ENCODE results near the gene SH3BGRL2. TPM values are rescaled to one million over a fixed set of nuclear protein-coding genes. Genes with fewer than 3 reads are reported as not detected.
"Not testable (repeated sequence)": the region's sequence is repeated elsewhere in the genome, so short reads cannot be mapped to it uniquely, and the experiment has no call there.

The SH3BGRL2 gene
- total and polyA plus RNA-seq, 2 of the 4 experiments (the other 2 are of a cell fraction): 2.4 to 5.6 TPM

- no peak overlapping the region for H4K91ac ChIP-seq (ENCODE audit: insufficient read depth, low read depth, low read length)
- no peak overlapping the region for H2AFZ ChIP-seq (replicated peaks; ENCODE audit: low read length, poor library complexity)
- H4K8ac ChIP-seq (ENCODE audit: low read depth in 2 of 2, low read length in 2 of 2): no peak overlapping the region
- no TSS peak for BruUV-seq (replicated peaks)
- no peaks in the 10 kb centered on the region for H3K79me1 ChIP-seq (ENCODE audit: low read depth in 1 of 2, low read length in 2 of 2)
- H3K4me2 ChIP-seq (ENCODE audit: low read depth, low read length): no peak overlapping the region
- ChIA-PET POLR2A (ENCODE audit: unreplicated experiment) (no interaction called here), CTCF (no interaction called here)
- dilution Hi-C loops (cut with HindIII; ENCODE audit: low sequenced_read_pairs, unreplicated experiment) (no loop called here), intact Hi-C loops (cut with micrococcal nuclease) (no loop called here), in situ Hi-C loops (cut with MboI; ENCODE audit: low sequenced_read_pairs) (no loop called here)
- DNase-seq (no peak), ATAC-seq (ENCODE audit: low read depth) (no peak)
- H2AK5ac ChIP-seq (ENCODE audit: low read depth, low read length): no peak overlapping the region
- no peaks in the 10 kb centered on the region for H3K27me3 ChIP-seq (ENCODE audit: control insufficient read depth, insufficient read depth, low read length)
- no peak overlapping the region for H3K27ac ChIP-seq (ENCODE audit: insufficient read depth, low read length)
- no peak overlapping the region for H3K23ac ChIP-seq (ENCODE audit: low read depth, low read length)
- no peak overlapping the region for H3K14ac ChIP-seq (replicated peaks; ENCODE audit: low read depth, low read length)
- no peak overlapping the region for H2BK5ac ChIP-seq (ENCODE audit: low read depth, low read length, poor library complexity, severe bottlenecking)
- WGBS, 2 experiments (ENCODE audit: extremely low coverage in 2 of 2, insufficient read length in 1 of 2): 100% methylated on average over 1 of the region's 1 CpG; no CpG with 5 or more reads in 1 of the 2 experiments
- TF ChIP-seq MAZ (IDR thresholded peaks at IDR 0.05; ENCODE audit: borderline replicate concordance, low read depth, low read length): no peak
- TF ChIP-seq SMC3 (IDR thresholded peaks at IDR 0.05; ENCODE audit: low read depth, low read length): no peak
- no peak for TF ChIP-seq CTCF (conservative IDR thresholded peaks at IDR 0.05; ENCODE audit: low read depth, low read length)
- no peak for TF ChIP-seq USF2 (IDR thresholded peaks at IDR 0.05; ENCODE audit: low read depth, low read length)
- no peak for TF ChIP-seq RCOR1 (IDR thresholded peaks at IDR 0.05; ENCODE audit: insufficient replicate concordance, low read length)
- no peak for TF ChIP-seq BHLHE40 (IDR thresholded peaks at IDR 0.05; ENCODE audit: low read depth, low read length)
- no peak overlapping the region for H2BK120ac ChIP-seq (ENCODE audit: low read depth, low read length)
- no peaks in the 10 kb centered on the region for H4K20me1 ChIP-seq (ENCODE audit: insufficient read depth, low read length)
- H3K4ac ChIP-seq (ENCODE audit: low read depth, low read length): no peak overlapping the region
- no peaks in the 10 kb centered on the region for H3K9me1 ChIP-seq (ENCODE audit: insufficient read depth, low read length)
- H3K4me1 ChIP-seq (ENCODE audit: control insufficient read depth, insufficient read depth, low read length): no peaks in the 10 kb centered on the region
- H2BK15ac ChIP-seq (ENCODE audit: low read depth, low read length): no peak overlapping the region
- no peak overlapping the region for H2AK9ac ChIP-seq (replicated peaks; ENCODE audit: low read depth, low read length, poor library complexity)
- H3K4me3 ChIP-seq (ENCODE audit: insufficient read depth, low read depth, low read length): no peak overlapping the region
- H4K5ac ChIP-seq (ENCODE audit: low read depth, low read length): no peak overlapping the region
- H3K9ac ChIP-seq (ENCODE audit: low read depth, low read length): no peak overlapping the region
- no peaks in the 10 kb centered on the region for H3K9me3 ChIP-seq (ENCODE audit: control insufficient read depth, insufficient read depth, low read length)
- H2BK20ac ChIP-seq (ENCODE audit: low read depth, low read length): no peak overlapping the region
- no peak overlapping the region for H3K18ac ChIP-seq (ENCODE audit: low read depth, low read length)
- H3K56ac ChIP-seq (ENCODE audit: extremely low read depth, insufficient read depth, low read length): no peak overlapping the region
- no peaks in the 10 kb centered on the region for H3K36me3 ChIP-seq (ENCODE audit: control insufficient read depth, insufficient read depth, low read length)
Observed at GRCh38 chr6:79657238-79657637, 26.1 kb downstream of the SH3BGRL2 start.

GRCh38 chr6:79663655-79664054 is 32.5 kb downstream of the SH3BGRL2 start:
- H3K27me3 ChIP-seq (ENCODE audit: control insufficient read depth, insufficient read depth, low read length); H3K4ac ChIP-seq (ENCODE audit: low read depth, low read length); H3K9me1 ChIP-seq (ENCODE audit: insufficient read depth, low read length); H4K8ac ChIP-seq (ENCODE audit: low read depth in 2 of 2, low read length in 2 of 2); POLR2A ChIA-PET (ENCODE audit: unreplicated experiment); H3K79me1 ChIP-seq (ENCODE audit: low read depth in 1 of 2, low read length in 2 of 2); H2AK9ac ChIP-seq (replicated peaks; ENCODE audit: low read depth, low read length, poor library complexity); ATAC-seq (ENCODE audit: low read depth); H3K23ac ChIP-seq (ENCODE audit: low read depth, low read length); dilution Hi-C loops (cut with HindIII; ENCODE audit: low sequenced_read_pairs, unreplicated experiment); H2AK5ac ChIP-seq (ENCODE audit: low read depth, low read length); BruUV-seq (replicated peaks); H2BK120ac ChIP-seq (ENCODE audit: low read depth, low read length); DNase-seq; H3K36me3 ChIP-seq (ENCODE audit: control insufficient read depth, insufficient read depth, low read length); H4K20me1 ChIP-seq (ENCODE audit: insufficient read depth, low read length); H2BK5ac ChIP-seq (ENCODE audit: low read depth, low read length, poor library complexity, severe bottlenecking); H3K4me2 ChIP-seq (ENCODE audit: low read depth, low read length); H3K9ac ChIP-seq (ENCODE audit: low read depth, low read length); H4K5ac ChIP-seq (ENCODE audit: low read depth, low read length); H3K27ac ChIP-seq (ENCODE audit: insufficient read depth, low read length); intact Hi-C loops (cut with micrococcal nuclease); H3K18ac ChIP-seq (ENCODE audit: low read depth, low read length); H3K56ac ChIP-seq (ENCODE audit: extremely low read depth, insufficient read depth, low read length); H3K14ac ChIP-seq (replicated peaks; ENCODE audit: low read depth, low read length); H2BK15ac ChIP-seq (ENCODE audit: low read depth, low read length); H2AFZ ChIP-seq (replicated peaks; ENCODE audit: low read length, poor library complexity); in situ Hi-C loops (cut with MboI; ENCODE audit: low sequenced_read_pairs); H4K91ac ChIP-seq (ENCODE audit: insufficient read depth, low read depth, low read length); H3K4me1 ChIP-seq (ENCODE audit: control insufficient read depth, insufficient read depth, low read length); H2BK20ac ChIP-seq (ENCODE audit: low read depth, low read length); H3K9me3 ChIP-seq (ENCODE audit: control insufficient read depth, insufficient read depth, low read length); H3K4me3 ChIP-seq (ENCODE audit: insufficient read depth, low read depth, low read length): not testable (repeated sequence)
- WGBS, 2 experiments (ENCODE audit: extremely low coverage in 2 of 2, insufficient read length in 1 of 2): no CpG with 5 or more reads among the region's 6 CpGs
- CTCF ChIA-PET: interaction anchor here (1.0 kb wide), 1 partner anchor 9 kb away, joined by 3 read pairs; no protein-coding TSS in a partner anchor

All from IMR-90 (cell line).